ENCODE measurements around the gene ZNF639.

Gene ZNF639

GRCh38 chr3:179281825-179282224, 41.0 kb upstream of the ZNF639 start:
- H3K4me3 ChIP-seq (replicated peaks; ENCODE audit: low read depth, low read length), result no peak overlapping the region
- no peak for DNase-seq (ENCODE audit: low read depth)
- TF ChIP-seq CTCF (IDR thresholded peaks at IDR 0.05; ENCODE audit: low read length, missing control alignments), result no peak

- no peak for DNase-seq (ENCODE audit: low read depth)
- H3K4me3 ChIP-seq (replicated peaks; ENCODE audit: low read depth, low read length), result no peak overlapping the region
These were observed 36.5 kb upstream of the ZNF639 start for GRCh38 chr3:179286331-179286730.

GRCh38 chr3:179288845-179289244, 34.0 kb upstream of the ZNF639 start:
- H3K4me3 ChIP-seq (replicated peaks; ENCODE audit: low read depth, low read length), result no peak overlapping the region
- DNase-seq (ENCODE audit: low read depth), result no peak
- TF ChIP-seq CTCF (IDR thresholded peaks at IDR 0.05; ENCODE audit: low read length, missing control alignments), result no peak

More at GRCh38 chr3:179286331-179286730, 36.5 kb upstream of the ZNF639 start:
- no peak for TF ChIP-seq CTCF (IDR thresholded peaks at IDR 0.05; ENCODE audit: low read length, missing control alignments)

GRCh38 chr3:179289295-179289694, 33.5 kb upstream of the ZNF639 start:
- no peak for DNase-seq (ENCODE audit: low read depth)
- TF ChIP-seq CTCF (IDR thresholded peaks at IDR 0.05; ENCODE audit: low read length, missing control alignments), result no peak
- no peak overlapping the region for H3K4me3 ChIP-seq (replicated peaks; ENCODE audit: low read depth, low read length)

- no peak for TF ChIP-seq CTCF (IDR thresholded peaks at IDR 0.05; ENCODE audit: low read length, missing control alignments)
- DNase-seq (ENCODE audit: low read depth), result peak; percentile 24
- H3K4me3 ChIP-seq (replicated peaks; ENCODE audit: low read depth, low read length), result no peak overlapping the region
These were observed 30.4 kb upstream of the ZNF639 start for GRCh38 chr3:179292450-179292849.

- H3K4me3 ChIP-seq (replicated peaks; ENCODE audit: low read depth, low read length), result no peak overlapping the region
- no peak for TF ChIP-seq CTCF (IDR thresholded peaks at IDR 0.05; ENCODE audit: low read length, missing control alignments)
- DNase-seq (ENCODE audit: low read depth), result peak; percentile 66
These were observed 24.7 kb upstream of the ZNF639 start for GRCh38 chr3:179297971-179298725.

GRCh38 chr3:179299316-179299715, 23.5 kb upstream of the ZNF639 start:
- no peak for TF ChIP-seq CTCF (IDR thresholded peaks at IDR 0.05; ENCODE audit: low read length, missing control alignments)
- H3K4me3 ChIP-seq (replicated peaks; ENCODE audit: low read depth, low read length), result no peak overlapping the region
- no peak for DNase-seq (ENCODE audit: low read depth)
